H1 (cell line): ENCODE results near the gene CRYGN. TPM values are rescaled to one million over a fixed set of nuclear protein-coding genes. Genes with fewer than 3 reads are reported as not detected.

ENCODE experiments used
- CTCF ChIA-PET: fragments of 300-600 bp; sonication (Branson Sonifier 250); formaldehyde crosslinking; loops from one replicate; lab custom pipeline; 2021; ENCODE audit not compliant: partially characterized antibody; lab: Charles Lee
- POLR2A ChIA-PET: fragments of 300-600 bp; sonication (Branson Sonifier 250); formaldehyde crosslinking; loops from one replicate; lab custom pipeline; 2021; ENCODE audit warnings: inconsistent platforms; ENCODE audit not compliant: partially characterized antibody; lab: Charles Lee
- DNase-seq, 2 experiments: peaks; one replicate each; pipeline versions ENCODE4 v3.0.0 to v3.0.0-alpha.2; 2010 to 2022; ENCODE audit warnings: low spot score in 2 of 2, low read depth in 1 of 2, mixed read lengths in 1 of 2
- FAIRE-seq: peaks from 2 replicates; lab custom pipeline; 2011; peaks lifted over from hg19 to GRCh38; lab: Jason Lieb, UNC
- H2AFZ ChIP-seq: 2 replicates; pipeline ENCODE4 v1.8.1; 2012; ENCODE audit warnings: low read length, inconsistent platforms
- H2AK5ac ChIP-seq: 2 replicates; pipeline ENCODE4 v1.6.1; 2013; ENCODE audit warnings: low read depth, low read length
- H2BK120ac ChIP-seq: replicated peaks from 2 replicates; pipeline ENCODE3; 2013; ENCODE audit warnings: low read depth, low read length, inconsistent platforms
- H2BK12ac ChIP-seq: 2 replicates; pipeline ENCODE4 v1.6.1; 2013; ENCODE audit warnings: low read depth, low read length
- H2BK15ac ChIP-seq: 2 replicates; pipeline ENCODE4 v1.6.1; 2013; ENCODE audit warnings: low read length
- H2BK20ac ChIP-seq: 2 replicates; pipeline ENCODE4 v1.6.1; 2013; ENCODE audit warnings: low read length
- H2BK5ac ChIP-seq: 2 replicates; pipeline ENCODE4 v1.6.1; 2013; ENCODE audit warnings: low read depth, low read length
- H3K14ac ChIP-seq: 2 replicates; pipeline ENCODE4 v1.6.1; 2013; ENCODE audit warnings: inconsistent platforms; ENCODE audit not compliant: insufficient read length
- H3K18ac ChIP-seq: 2 replicates; pipeline ENCODE4 v1.6.1; 2013; ENCODE audit warnings: low read length; ENCODE audit errors: extremely low read depth
- H3K23ac ChIP-seq: 2 replicates; pipeline ENCODE4 v1.6.1; 2013; ENCODE audit warnings: inconsistent platforms; ENCODE audit not compliant: insufficient read length
- H3K23me2 ChIP-seq: 2 replicates; pipeline ENCODE4 v1.6.1; 2013; ENCODE audit warnings: low read depth, low read length
- H3K27ac ChIP-seq: 2 replicates; pipeline ENCODE4 v1.6.1; 2011; ENCODE audit warnings: low read depth, low read length, inconsistent platforms
- H3K27me3 ChIP-seq, 4 experiments: replicated peaks in 1 of 4; 1 replicate in 1 of 4; 2 replicates in 3 of 4; pipeline versions ENCODE4 v1.6.1 to v1.8.1; 2011 to 2013; ENCODE audit warnings: low read length in 3 of 4, mild to moderate bottlenecking in 3 of 4, inconsistent platforms in 2 of 4, mixed read lengths in 2 of 4, moderate library complexity in 1 of 4; ENCODE audit not compliant: control insufficient read depth in 3 of 4, insufficient read depth in 3 of 4; ENCODE audit errors: extremely low read depth in 1 of 4
- H3K36me3 ChIP-seq, 4 experiments: 2 replicates each; pipeline versions ENCODE4 v1.6.1 to v1.8.1; 2011 to 2013; ENCODE audit warnings: mild to moderate bottlenecking in 4 of 4, low read length in 3 of 4, moderate library complexity in 2 of 4, control low read depth in 1 of 4, inconsistent platforms in 1 of 4; ENCODE audit not compliant: insufficient read depth in 4 of 4, control insufficient read depth in 2 of 4
- H3K4ac ChIP-seq: replicated peaks from 2 replicates; pipeline ENCODE3; 2013; ENCODE audit warnings: low read length, low read depth, mixed read lengths, inconsistent platforms; ENCODE audit not compliant: insufficient read length
- H3K4me1 ChIP-seq, 4 experiments: replicated peaks in 1 of 4; 1 replicate in 1 of 4; 2 replicates in 3 of 4; pipeline versions ENCODE4 v1.6.1 to v1.8.1; 2011 to 2013; ENCODE audit warnings: low read length in 3 of 4, inconsistent platforms in 2 of 4, mixed read lengths in 1 of 4; ENCODE audit not compliant: insufficient read depth in 4 of 4, control insufficient read depth in 3 of 4
- H3K4me2 ChIP-seq, 2 experiments: 2 replicates each; pipeline versions ENCODE4 v1.6.1 to v1.8.1; 2011 to 2013; ENCODE audit warnings: low read depth in 2 of 2, low read length in 2 of 2, control low read depth in 1 of 2, inconsistent platforms in 1 of 2, mild to moderate bottlenecking in 1 of 2; ENCODE audit not compliant: insufficient read depth in 1 of 2
- H3K4me3 ChIP-seq, 4 experiments: fragments of 200-600, 300-600 bp in 1 of 4; sonication (generic), shearing (Covaris generic), sonication (Bioruptor Twin) in 1 of 4; 2 replicates each; pipeline versions ENCODE4 v1.5.1 to v1.8.1; 2011 to 2016; ENCODE audit warnings: low read length in 4 of 4, low read depth in 3 of 4, control low read depth in 2 of 4, inconsistent platforms in 2 of 4, mild to moderate bottlenecking in 2 of 4, mixed read lengths in 1 of 4, moderate library complexity in 1 of 4; ENCODE audit not compliant: insufficient read depth in 2 of 4; ENCODE audit errors: extremely low read depth in 1 of 4
- H3K56ac ChIP-seq: replicated peaks from 2 replicates; pipeline ENCODE3; 2013; ENCODE audit warnings: low read depth, mild to moderate bottlenecking, mixed read lengths, low read length, inconsistent platforms; ENCODE audit not compliant: insufficient read length
- H3K79me1 ChIP-seq: 2 replicates; pipeline ENCODE4 v1.6.1; 2013; ENCODE audit warnings: low read depth, low read length, control low read depth
- H3K79me2 ChIP-seq, 2 experiments: 2 replicates each; pipeline versions ENCODE4 v1.6.1 to v1.8.1; 2012 to 2013; ENCODE audit warnings: low read length in 2 of 2, mild to moderate bottlenecking in 2 of 2, inconsistent platforms in 1 of 2; ENCODE audit not compliant: insufficient read depth in 2 of 2, control insufficient read depth in 1 of 2
- H3K9ac ChIP-seq, 4 experiments: replicated peaks in 1 of 4; 1 replicate in 1 of 4; 2 replicates in 3 of 4; pipeline versions ENCODE4 v1.6.1 to v1.8.1; 2011 to 2013; ENCODE audit warnings: low read depth in 3 of 4, low read length in 3 of 4, control low read depth in 2 of 4, mild to moderate bottlenecking in 2 of 4, moderate library complexity in 2 of 4, inconsistent platforms in 1 of 4; ENCODE audit errors: extremely low read depth in 1 of 4
- H3K9me3 ChIP-seq, 2 experiments: 2 replicates each; pipeline versions ENCODE4 v1.6.1 to v1.8.1; 2012 to 2013; ENCODE audit warnings: mild to moderate bottlenecking in 2 of 2, moderate library complexity in 2 of 2, control low read depth in 1 of 2, inconsistent platforms in 1 of 2, low read depth in 1 of 2, low read length in 1 of 2, mixed read lengths in 1 of 2; ENCODE audit not compliant: insufficient read depth in 2 of 2
- H4K20me1 ChIP-seq, 2 experiments: replicated peaks in 1 of 2; 2 replicates each; pipeline versions ENCODE3 to v1.8.1; 2011 to 2013; ENCODE audit warnings: inconsistent platforms in 2 of 2, low read length in 2 of 2, mild to moderate bottlenecking in 1 of 2; ENCODE audit not compliant: insufficient read depth in 2 of 2, control insufficient read depth in 1 of 2
- H4K5ac ChIP-seq: 2 replicates; pipeline ENCODE4 v1.6.1; 2013; ENCODE audit warnings: low read length, low read depth, mixed read lengths, inconsistent platforms; ENCODE audit not compliant: insufficient read length
- H4K8ac ChIP-seq: 2 replicates; pipeline ENCODE4 v1.8.0; 2013; ENCODE audit warnings: mild to moderate bottlenecking, moderate library complexity, low read length, inconsistent platforms; ENCODE audit not compliant: insufficient read depth; ENCODE audit errors: extremely low read depth
- H4K91ac ChIP-seq: replicated peaks from 2 replicates; pipeline ENCODE3; 2013; ENCODE audit warnings: low read length, mixed read lengths, inconsistent platforms; ENCODE audit not compliant: insufficient read length
- ASH2L ChIP-seq: fragments of 200-600, 300-600 bp; sonication (generic); IDR thresholded peaks from one replicate; pipeline ENCODE4 v1.7.1; 2017; ENCODE audit warnings: low read length
- BCL11A ChIP-seq, 2 experiments: IDR thresholded peaks; one replicate each; pipeline ENCODE4 v1.6.1; 2011; ENCODE audit warnings: low read depth in 2 of 2, low read length in 2 of 2, mild to moderate bottlenecking in 2 of 2
- BRCA1 ChIP-seq: IDR thresholded peaks from 2 replicates; pipeline ENCODE4 v1.6.1; 2012; ENCODE audit warnings: low read depth, low read length, improper control_type of control experiment
- CEBPB ChIP-seq: IDR thresholded peaks from 2 replicates; pipeline ENCODE4 v1.6.1; 2012; ENCODE audit warnings: low read depth, low read length
- CHD1 ChIP-seq: IDR thresholded peaks from 2 replicates; pipeline ENCODE4 v1.6.1; 2012; ENCODE audit warnings: low read depth, low read length, improper control_type of control experiment
- CREB1 ChIP-seq: IDR thresholded peaks from 2 replicates; pipeline ENCODE4 v1.6.1; 2012; ENCODE audit warnings: inconsistent platforms
- EGR1 ChIP-seq: IDR thresholded peaks from 2 replicates; pipeline ENCODE4 v1.6.1; 2011; ENCODE audit warnings: low read depth, low read length, borderline replicate concordance
- EP300 ChIP-seq, 2 experiments: IDR thresholded peaks; 1 replicate in 1 of 2; 2 replicates in 1 of 2; pipeline ENCODE4 v1.6.1; 2011 to 2012; ENCODE audit warnings: low read depth in 2 of 2, low read length in 2 of 2, mild to moderate bottlenecking in 2 of 2, borderline replicate concordance in 1 of 2, inconsistent platforms in 1 of 2, moderate library complexity in 1 of 2
- KDM4A ChIP-seq: IDR thresholded peaks from one replicate; pipeline ENCODE4 v1.7.1; 2012; ENCODE audit warnings: low read depth, mild to moderate bottlenecking, moderate library complexity, low read length, inconsistent platforms; ENCODE audit not compliant: severe bottlenecking
- NRF1 ChIP-seq: IDR thresholded peaks from 2 replicates; pipeline ENCODE4 v1.6.1; 2011; ENCODE audit warnings: mild to moderate bottlenecking, low read depth, low read length, improper control_type of control experiment
- RBBP5 ChIP-seq: IDR thresholded peaks from 2 replicates; pipeline ENCODE4 v1.7.1; 2012; ENCODE audit warnings: low read depth, mild to moderate bottlenecking, inconsistent platforms, low read length, moderate library complexity, borderline replicate concordance
- RXRA ChIP-seq: IDR thresholded peaks from 2 replicates; pipeline ENCODE4 v1.6.1; 2011; ENCODE audit warnings: low read depth, mild to moderate bottlenecking, low read length, moderate library complexity; ENCODE audit not compliant: insufficient read depth
- SP2 ChIP-seq: IDR thresholded peaks from 2 replicates; pipeline ENCODE4 v1.6.1; 2012; ENCODE audit warnings: mild to moderate bottlenecking, low read length, inconsistent platforms
- WGBS, 2 experiments: shearing (Covaris generic) in 1 of 2; methylation state at CpG; one replicate each; pipeline versions ENCODE4 v1.1.6 to v1.1.7; 2013 to 2015; ENCODE audit warnings: low lambda C conversion rate in 2 of 2, mixed read lengths in 2 of 2, inconsistent platforms in 1 of 2, low coverage in 1 of 2, missing lambda C conversion rate in 1 of 2; ENCODE audit not compliant: insufficient replicate concordance in 2 of 2, insufficient coverage in 1 of 2, insufficient read length in 1 of 2; ENCODE audit errors: extremely low coverage in 1 of 2, missing lambda C conversion rate in 1 of 2; 5-methylcytosine and 5-hydroxymethylcytosine counted together
- polyA plus RNA-seq, 7 experiments: library from polyadenylated mRNA; depleted of rRNA in 3 of 7; stranded (reverse) in 5 of 7; unstranded in 2 of 7; fragments of >200 nt in 5 of 7; fragments of 200-250 nt in 2 of 7; gene quantifications; 1 replicate in 5 of 7; 2 replicates in 1 of 7; 4 replicates in 1 of 7; pipeline versions ENCODE4 v1.2.1 to v1.2.3, GENCODE V29; 2011 to 2013; ENCODE audit warnings: missing spikeins in 2 of 7, mixed read lengths in 2 of 7
- total RNA-seq: library from RNA; stranded (reverse); fragmentation: NEBNext Ultra II Directional; extraction: Animal tissue kit (Norgen Biotek cat#: 25700); gene quantifications from 2 replicates; pipeline ENCODE4 v1.2.1, GENCODE V29; 2021

CRYGN gene
- total and polyA plus RNA-seq, 2 of the 8 experiments (the other 6 are each of a cell fraction or from before 2014, with no cell fraction given): 0.98 to 1.6 TPM

DNA sequence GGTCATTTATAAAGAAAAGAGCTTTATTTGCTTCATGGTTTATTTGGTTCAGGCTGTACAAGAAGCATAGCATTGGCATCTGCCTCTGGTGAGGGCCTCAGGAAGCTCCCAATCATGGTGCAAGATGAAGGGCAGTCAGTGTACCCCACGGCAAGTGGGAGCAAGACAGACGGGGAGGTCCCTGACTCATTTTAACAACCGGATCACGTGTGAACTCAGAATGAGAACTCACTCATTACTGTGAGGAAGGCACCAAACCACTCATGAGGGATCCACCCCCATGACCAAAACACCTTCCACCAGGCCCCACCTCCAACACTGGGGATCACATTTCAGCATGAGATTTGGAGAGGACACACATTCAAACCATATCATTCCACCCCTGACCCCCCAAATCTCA lies 15.7 kb upstream of the CRYGN start:
- Histone ChIP-seq H2AFZ (no peak overlapping the region), H3K18ac (no peak overlapping the region), H3K14ac (no peak overlapping the region), H3K23ac (no peak overlapping the region), H3K9me3 (peaks cover 3 to 10% of the 10 kb centered on the region in 2 experiments; a peak in 3 of 4 replicates), H3K27ac (no peak overlapping the region), H3K27me3 (no peaks in the 10 kb centered on the region; a peak in 1 of 7 replicates), H2BK5ac (peak overlapping the region; percentile 95; the same call in 1 of the 2 replicates), H2BK12ac (peak overlapping the region; percentile 70; the same call in 1 of the 2 replicates), H2BK15ac (no peak overlapping the region), H3K36me3 (no peaks in the 10 kb centered on the region), H3K4me2 (no peak overlapping the region), H3K9ac (no peak overlapping the region), H2AK5ac (no peak overlapping the region), H3K4me3 (no peak overlapping the region), H4K20me1 (no peaks in the 10 kb centered on the region), H2BK20ac (no peak overlapping the region), H4K8ac (no peak overlapping the region), H3K79me1 (no peaks in the 10 kb centered on the region), H3K4ac (no peak overlapping the region), H2BK120ac (no peak overlapping the region), H3K56ac (no peak overlapping the region), H4K5ac (no peak overlapping the region), H3K4me1 (peaks cover 15 to 45% (median 29%) of the 10 kb centered on the region in 4 experiments), H3K79me2 (no peaks in the 10 kb centered on the region), H3K23me2 (no peaks in the 10 kb centered on the region), H4K91ac (no peak overlapping the region)
- ChIA-PET POLR2A (interaction anchor here (0.6 kb wide), 1 partner anchor 95 kb away, joined by 3 read pairs; no protein-coding TSS in a partner anchor), CTCF (interaction anchor here (13.7 kb wide), 1 partner anchor 82 kb away, joined by 185 read pairs; no protein-coding TSS in a partner anchor)
- WGBS, 2 experiments: 100% methylated on average over 4 of the region's 4 CpGs; no CpG with 5 or more reads in 1 of the 2 experiments
- FAIRE-seq (no peak), DNase-seq (no peak)
- TF ChIP-seq CREB1 (no peak), SP2 (no peak), RBBP5 (no peak), EP300 (IDR thresholded peaks at IDR 0.05; ENCODE audit: borderline replicate concordance in 1 of 2, low read depth in 2 of 2, low read length in 2 of 2) (no peak), BCL11A (IDR thresholded peaks at IDR 0.05; ENCODE audit: low read depth in 2 of 2, low read length in 2 of 2) (no peak), CEBPB (no peak), KDM4A (no peak), EGR1 (no peak), CHD1 (no peak), RXRA (no peak), NRF1 (no peak), ASH2L (no peak), BRCA1 (no peak)
